HEK293 (cell line): ENCODE measurements around the gene ACTG1.

ENCODE experiments used
- RBAK ChIP-seq: fragments of 450-650 bp; formaldehyde crosslinking; IDR thresholded peaks from 2 replicates; pipeline ENCODE4 v1.5.1; 2016; ENCODE audit warnings: missing biosample characterization, missing genetic modification characterization
- SP3 ChIP-seq: fragments of 450-650 bp; formaldehyde crosslinking; IDR thresholded peaks from 2 replicates; pipeline ENCODE4 v1.5.1; 2016; ENCODE audit warnings: missing biosample characterization, missing genetic modification characterization
- ZBTB20 ChIP-seq: fragments of 450-650 bp; formaldehyde crosslinking; IDR thresholded peaks from 2 replicates; pipeline ENCODE4 v1.5.1; 2016; ENCODE audit warnings: missing biosample characterization, missing genetic modification characterization
- ZNF114 ChIP-seq: fragments of 450-650 bp; formaldehyde crosslinking; IDR thresholded peaks from 2 replicates; pipeline ENCODE4 v1.5.0; 2017; ENCODE audit warnings: missing biosample characterization, missing genetic modification characterization
- ZNF138 ChIP-seq: fragments of 450-650 bp; formaldehyde crosslinking; IDR thresholded peaks from 2 replicates; pipeline ENCODE4 v1.5.1; 2016; ENCODE audit warnings: missing biosample characterization, missing genetic modification characterization, borderline replicate concordance
- ZNF274 ChIP-seq, 2 experiments: fragments of 200-500 bp in 1 of 2; fragments of 450-650 bp in 1 of 2; sonication (Bioruptor generic) in 1 of 2; formaldehyde crosslinking in 1 of 2; IDR thresholded peaks; 2 replicates each; pipeline versions ENCODE4 v1.5.1 to v1.6.1; 2014 to 2016; ENCODE audit warnings: borderline replicate concordance in 1 of 2, inconsistent platforms in 1 of 2, low read length in 1 of 2, missing biosample characterization in 1 of 2, missing genetic modification characterization in 1 of 2
- ZNF394 ChIP-seq: fragments of 450-650 bp; formaldehyde crosslinking; IDR thresholded peaks from 2 replicates; pipeline ENCODE4 v1.5.1; 2016; ENCODE audit warnings: missing biosample characterization, missing genetic modification characterization, mild to moderate bottlenecking, moderate library complexity, borderline replicate concordance
- ZNF670 ChIP-seq: fragments of 450-650 bp; formaldehyde crosslinking; IDR thresholded peaks from 2 replicates; pipeline ENCODE4 v1.5.1; 2016; ENCODE audit warnings: missing biosample characterization, missing genetic modification characterization, low read depth
- TF ChIP-seq, protein P1 (sequence below): fragments of 450-650 bp; formaldehyde crosslinking; IDR thresholded peaks from 2 replicates; pipeline ENCODE4 v1.5.1; 2016; ENCODE audit warnings: missing biosample characterization, missing genetic modification characterization
- TF ChIP-seq, protein P2 (sequence below): fragments of 450-650 bp; formaldehyde crosslinking; IDR thresholded peaks from 2 replicates; pipeline ENCODE4 v1.5.1; 2016; ENCODE audit warnings: missing biosample characterization, missing genetic modification characterization
- TF ChIP-seq, protein P3 (sequence below): fragments of 450-650 bp; formaldehyde crosslinking; IDR thresholded peaks from 2 replicates; pipeline ENCODE4 v1.5.1; 2016; ENCODE audit warnings: missing biosample characterization, missing genetic modification characterization

DNA sequence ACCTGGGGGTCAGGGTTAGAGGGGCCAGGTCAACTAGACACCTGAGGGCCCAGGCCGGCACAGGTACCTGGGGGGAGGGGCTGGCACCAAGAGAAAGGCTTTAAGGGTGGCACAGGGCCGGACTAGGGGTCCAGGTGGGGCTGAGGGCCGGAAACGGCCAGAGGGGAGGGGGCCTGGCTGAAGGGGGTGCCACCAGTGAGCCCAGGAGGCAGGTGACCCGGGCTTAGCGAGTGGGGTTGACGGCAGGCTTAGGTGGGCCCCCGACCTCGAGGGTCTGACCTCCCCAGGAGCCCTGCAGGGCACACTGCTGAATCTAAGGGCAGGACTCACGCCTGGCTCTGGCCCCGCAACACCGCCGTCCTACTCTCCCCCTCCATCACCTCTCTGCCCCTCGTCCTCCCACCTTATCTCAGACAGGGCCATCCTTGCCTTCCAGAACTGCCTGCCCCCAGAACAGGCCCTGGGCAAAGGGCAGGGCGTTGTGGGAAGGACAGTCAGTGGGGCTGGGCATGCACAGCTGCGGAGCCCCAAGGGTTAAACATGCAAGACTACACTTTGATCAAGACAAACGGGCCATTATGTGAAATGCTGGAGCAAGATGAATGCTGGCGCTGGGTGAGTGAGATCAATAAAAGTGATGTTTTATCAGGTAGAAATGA lies 44.4 kb downstream of the ACTG1 start:
- TF ChIP-seq, protein P1, sequence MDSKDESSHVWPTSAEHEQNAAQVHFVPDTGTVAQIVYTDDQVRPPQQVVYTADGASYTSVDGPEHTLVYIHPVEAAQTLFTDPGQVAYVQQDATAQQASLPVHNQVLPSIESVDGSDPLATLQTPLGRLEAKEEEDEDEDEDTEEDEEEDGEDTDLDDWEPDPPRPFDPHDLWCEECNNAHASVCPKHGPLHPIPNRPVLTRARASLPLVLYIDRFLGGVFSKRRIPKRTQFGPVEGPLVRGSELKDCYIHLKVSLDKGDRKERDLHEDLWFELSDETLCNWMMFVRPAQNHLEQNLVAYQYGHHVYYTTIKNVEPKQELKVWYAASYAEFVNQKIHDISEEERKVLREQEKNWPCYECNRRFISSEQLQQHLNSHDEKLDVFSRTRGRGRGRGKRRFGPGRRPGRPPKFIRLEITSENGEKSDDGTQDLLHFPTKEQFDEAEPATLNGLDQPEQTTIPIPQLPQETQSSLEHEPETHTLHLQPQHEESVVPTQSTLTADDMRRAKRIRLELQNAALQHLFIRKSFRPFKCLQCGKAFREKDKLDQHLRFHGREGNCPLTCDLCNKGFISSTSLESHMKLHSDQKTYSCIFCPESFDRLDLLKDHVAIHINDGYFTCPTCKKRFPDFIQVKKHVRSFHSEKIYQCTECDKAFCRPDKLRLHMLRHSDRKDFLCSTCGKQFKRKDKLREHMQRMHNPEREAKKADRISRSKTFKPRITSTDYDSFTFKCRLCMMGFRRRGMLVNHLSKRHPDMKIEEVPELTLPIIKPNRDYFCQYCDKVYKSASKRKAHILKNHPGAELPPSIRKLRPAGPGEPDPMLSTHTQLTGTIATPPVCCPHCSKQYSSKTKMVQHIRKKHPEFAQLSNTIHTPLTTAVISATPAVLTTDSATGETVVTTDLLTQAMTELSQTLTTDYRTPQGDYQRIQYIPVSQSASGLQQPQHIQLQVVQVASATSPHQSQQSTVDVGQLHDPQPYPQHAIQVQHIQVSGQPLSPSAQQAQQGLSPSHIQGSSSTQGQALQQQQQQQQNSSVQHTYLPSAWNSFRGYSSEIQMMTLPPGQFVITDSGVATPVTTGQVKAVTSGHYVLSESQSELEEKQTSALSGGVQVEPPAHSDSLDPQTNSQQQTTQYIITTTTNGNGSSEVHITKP (tag by site-specific recombination): no peak
- TF ChIP-seq ZBTB20 (tag by site-specific recombination) (no peak), ZNF394 (no peak), RBAK (no peak), ZNF670 (tag by site-specific recombination) (no peak), SP3 (tag by site-specific recombination) (no peak), ZNF274 (IDR thresholded peaks at IDR 0.05; ENCODE audit: low read length) (no peak), ZNF274 (tag by site-specific recombination; IDR thresholded peaks at IDR 0.05; ENCODE audit: borderline replicate concordance) (no peak), ZNF138 (tag by site-specific recombination) (no peak), ZNF114 (tag by site-specific recombination) (no peak)
- TF ChIP-seq, protein P2, sequence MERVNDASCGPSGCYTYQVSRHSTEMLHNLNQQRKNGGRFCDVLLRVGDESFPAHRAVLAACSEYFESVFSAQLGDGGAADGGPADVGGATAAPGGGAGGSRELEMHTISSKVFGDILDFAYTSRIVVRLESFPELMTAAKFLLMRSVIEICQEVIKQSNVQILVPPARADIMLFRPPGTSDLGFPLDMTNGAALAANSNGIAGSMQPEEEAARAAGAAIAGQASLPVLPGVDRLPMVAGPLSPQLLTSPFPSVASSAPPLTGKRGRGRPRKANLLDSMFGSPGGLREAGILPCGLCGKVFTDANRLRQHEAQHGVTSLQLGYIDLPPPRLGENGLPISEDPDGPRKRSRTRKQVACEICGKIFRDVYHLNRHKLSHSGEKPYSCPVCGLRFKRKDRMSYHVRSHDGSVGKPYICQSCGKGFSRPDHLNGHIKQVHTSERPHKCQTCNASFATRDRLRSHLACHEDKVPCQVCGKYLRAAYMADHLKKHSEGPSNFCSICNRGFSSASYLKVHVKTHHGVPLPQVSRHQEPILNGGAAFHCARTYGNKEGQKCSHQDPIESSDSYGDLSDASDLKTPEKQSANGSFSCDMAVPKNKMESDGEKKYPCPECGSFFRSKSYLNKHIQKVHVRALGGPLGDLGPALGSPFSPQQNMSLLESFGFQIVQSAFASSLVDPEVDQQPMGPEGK (tag by site-specific recombination): no peak
- TF ChIP-seq, protein P3, sequence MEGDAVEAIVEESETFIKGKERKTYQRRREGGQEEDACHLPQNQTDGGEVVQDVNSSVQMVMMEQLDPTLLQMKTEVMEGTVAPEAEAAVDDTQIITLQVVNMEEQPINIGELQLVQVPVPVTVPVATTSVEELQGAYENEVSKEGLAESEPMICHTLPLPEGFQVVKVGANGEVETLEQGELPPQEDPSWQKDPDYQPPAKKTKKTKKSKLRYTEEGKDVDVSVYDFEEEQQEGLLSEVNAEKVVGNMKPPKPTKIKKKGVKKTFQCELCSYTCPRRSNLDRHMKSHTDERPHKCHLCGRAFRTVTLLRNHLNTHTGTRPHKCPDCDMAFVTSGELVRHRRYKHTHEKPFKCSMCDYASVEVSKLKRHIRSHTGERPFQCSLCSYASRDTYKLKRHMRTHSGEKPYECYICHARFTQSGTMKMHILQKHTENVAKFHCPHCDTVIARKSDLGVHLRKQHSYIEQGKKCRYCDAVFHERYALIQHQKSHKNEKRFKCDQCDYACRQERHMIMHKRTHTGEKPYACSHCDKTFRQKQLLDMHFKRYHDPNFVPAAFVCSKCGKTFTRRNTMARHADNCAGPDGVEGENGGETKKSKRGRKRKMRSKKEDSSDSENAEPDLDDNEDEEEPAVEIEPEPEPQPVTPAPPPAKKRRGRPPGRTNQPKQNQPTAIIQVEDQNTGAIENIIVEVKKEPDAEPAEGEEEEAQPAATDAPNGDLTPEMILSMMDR: no peak
